Activated gamma-delta T cell treated with anti-CD3 and anti-CD28 coated beads, Interleukin-2, amount 50 U/mL, for 16 hours (primary cell): ENCODE results near the gene SYT1.

Experiments used
- DNase-seq: peaks from one replicate; pipeline ENCODE4 v3.0.0-alpha.2; 2020; ENCODE audit warnings: low read depth

Gene SYT1

GRCh38 chr12:79223761-79224160 lies 359.2 kb downstream of the SYT1 start:
- no peak for DNase-seq

DNA sequence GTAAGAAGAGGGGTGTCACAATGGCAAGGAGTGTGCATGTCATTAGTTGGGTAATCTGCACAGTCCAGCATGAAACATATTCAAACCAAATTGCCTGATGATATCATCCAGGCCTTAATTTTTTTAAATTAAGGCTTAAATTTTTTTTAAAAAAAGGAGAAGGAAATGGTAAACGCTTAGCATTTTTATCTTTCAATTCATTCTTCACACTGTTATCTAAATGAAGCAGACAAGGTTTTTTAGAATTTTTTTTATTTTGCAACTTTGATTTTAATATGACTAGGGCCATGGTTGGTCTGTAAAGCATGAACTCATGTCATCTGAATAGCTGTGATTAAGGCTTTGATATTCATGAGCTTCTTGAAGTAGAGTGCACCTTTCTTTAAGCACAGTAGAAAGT lies 362.5 kb downstream of the SYT1 start:
- DNase-seq, result no peak

GRCh38 chr12:79227646-79228045 lies 363.1 kb downstream of the SYT1 start:
- DNase-seq, result no peak

- DNase-seq, result no peak
Measured at GRCh38 chr12:79233341-79233781, 368.8 kb downstream of the SYT1 start.

- no peak for DNase-seq
Measured at GRCh38 chr12:79236920-79237319, 372.3 kb downstream of the SYT1 start.

DNA sequence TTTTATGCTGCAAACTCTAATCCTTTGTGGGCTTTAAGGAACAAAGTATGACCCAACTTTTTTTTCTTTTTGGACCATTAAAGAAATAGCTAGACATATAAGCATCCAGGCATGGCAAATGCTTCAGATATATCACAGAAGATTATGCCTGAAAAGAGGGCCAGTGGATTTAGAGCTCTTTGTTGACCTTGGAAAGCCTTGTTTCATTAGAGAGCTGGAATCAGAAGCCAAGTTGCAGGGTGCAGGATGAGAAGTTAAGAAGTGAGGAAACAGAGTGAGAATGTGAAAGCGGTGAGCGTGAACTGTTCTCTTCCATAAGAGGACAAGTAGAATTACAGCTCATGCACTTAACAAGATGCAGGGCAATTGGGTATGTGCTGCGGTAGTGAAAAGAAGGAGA lies 373.7 kb downstream of the SYT1 start:
- DNase-seq, result no peak

DNA sequence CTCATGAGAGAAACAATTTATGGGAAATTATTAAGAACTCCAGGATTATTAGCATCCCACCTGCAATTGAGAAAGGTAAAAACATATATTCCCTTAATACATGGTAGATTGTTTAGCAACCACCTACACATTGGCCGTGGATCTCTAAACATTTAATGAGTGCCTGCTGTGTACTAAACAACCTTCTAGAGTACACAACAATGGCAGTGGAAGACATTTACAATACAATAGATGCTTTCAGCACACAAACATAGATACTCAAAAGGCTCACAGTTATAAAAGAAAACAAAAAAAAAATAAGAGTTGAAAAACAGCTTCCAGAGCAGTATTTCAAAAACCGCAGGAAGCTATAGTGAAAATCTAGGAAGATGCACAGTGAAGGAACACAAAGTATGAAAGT lies 382.9 kb downstream of the SYT1 start:
- DNase-seq, result no peak

DNA sequence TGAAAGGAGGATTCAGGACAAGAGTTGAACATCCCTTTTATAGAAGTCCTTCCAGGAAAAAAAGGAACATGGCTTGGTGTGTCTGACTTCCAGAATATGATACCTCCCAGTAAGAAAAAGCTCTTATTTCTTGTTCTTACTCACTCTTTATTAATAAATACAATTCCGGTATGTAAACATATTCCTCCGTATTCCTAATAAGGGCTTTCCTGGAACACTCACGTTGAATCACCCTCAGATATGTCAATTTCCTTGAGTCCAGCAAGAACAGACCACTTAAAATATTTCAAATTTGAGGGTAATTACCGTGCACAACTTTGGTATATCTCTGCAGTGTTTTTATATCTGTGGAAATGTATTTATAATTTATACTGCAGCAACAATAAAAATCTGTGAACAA lies 385.6 kb downstream of the SYT1 start:
- no peak for DNase-seq

DNA sequence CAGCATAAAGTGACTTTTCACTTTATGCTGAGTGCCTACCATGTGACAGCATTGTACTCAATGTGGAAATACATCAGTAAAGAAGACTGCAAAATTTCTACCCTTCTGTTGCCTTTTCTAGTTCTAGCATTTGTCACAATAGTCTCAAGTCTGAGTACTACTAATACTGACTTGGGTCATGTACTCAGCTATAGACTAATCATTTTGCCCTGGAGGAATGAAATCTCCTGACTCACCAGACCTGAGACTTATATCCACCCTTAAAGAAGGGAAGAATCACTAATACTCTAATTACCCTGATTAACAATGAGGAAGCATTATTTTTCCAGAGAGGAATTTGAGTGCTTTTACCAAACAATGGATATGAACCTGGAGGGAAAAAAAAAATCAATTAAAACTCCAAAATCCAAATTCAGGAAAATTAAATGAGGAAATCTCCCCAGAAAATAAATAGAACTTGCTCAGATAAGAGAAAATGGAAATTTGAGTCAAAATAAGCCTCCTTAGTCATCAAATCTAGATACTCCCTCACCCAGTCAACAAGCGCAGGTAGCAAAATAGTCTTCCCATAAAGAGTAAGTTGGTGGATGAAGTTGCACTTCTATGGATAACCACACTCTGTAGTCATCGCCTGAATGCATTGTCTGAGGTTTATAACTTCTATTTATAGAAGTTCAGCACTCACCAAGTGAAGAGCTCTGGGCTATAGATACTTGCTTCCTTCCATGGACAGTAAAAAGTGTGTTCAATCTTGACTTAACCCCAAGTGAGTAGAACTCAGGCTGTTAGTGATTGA lies 386.6 kb downstream of the SYT1 start:
- no peak for DNase-seq

- DNase-seq, result no peak
Measured at GRCh38 chr12:79252358-79253075, 387.9 kb downstream of the SYT1 start.

DNA sequence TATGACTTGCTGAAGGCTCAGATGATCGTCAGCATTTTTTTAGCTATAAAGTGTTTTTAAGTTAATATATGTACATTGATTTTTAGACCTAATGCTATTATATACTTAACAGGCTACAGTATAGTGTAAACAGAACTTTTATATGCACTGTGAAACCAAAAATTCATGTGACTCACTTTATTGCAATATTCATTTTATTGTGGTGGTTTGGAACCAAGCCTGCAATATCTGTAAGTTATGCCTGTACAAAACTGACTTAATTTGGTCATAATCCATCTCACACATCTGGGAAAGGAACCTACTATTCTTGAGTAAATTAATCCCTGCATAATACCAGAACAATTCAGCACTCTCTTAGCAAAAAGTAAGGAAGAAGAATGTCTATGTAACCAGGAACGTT lies 390.7 kb downstream of the SYT1 start:
- no peak for DNase-seq

DNA sequence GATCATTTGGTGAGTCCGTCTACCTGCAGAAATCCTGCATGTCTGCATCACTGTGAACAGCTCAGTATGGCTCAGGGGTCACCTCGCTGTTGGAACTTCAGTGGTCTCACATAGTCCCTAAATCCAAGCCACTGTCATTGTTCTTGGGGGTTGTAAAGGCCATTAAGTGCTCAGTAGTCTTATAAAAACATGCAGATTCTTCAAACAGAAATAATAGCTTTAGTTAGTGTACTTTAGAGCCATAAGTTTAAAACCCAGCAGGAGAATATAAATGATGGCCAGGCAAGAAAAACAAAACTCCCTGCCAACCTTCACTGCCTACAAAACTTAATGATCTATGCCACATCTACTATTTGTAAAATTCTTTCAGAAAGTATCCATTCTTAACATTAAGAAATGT lies 396.3 kb downstream of the SYT1 start:
- DNase-seq, result no peak

GRCh38 chr12:79262938-79263337 lies 398.4 kb downstream of the SYT1 start:
- no peak for DNase-seq

GRCh38 chr12:79266343-79267144 lies 402.0 kb downstream of the SYT1 start:
- no peak for DNase-seq

GRCh38 chr12:79267580-79267979 lies 403.0 kb downstream of the SYT1 start:
- DNase-seq, result no peak

DNA sequence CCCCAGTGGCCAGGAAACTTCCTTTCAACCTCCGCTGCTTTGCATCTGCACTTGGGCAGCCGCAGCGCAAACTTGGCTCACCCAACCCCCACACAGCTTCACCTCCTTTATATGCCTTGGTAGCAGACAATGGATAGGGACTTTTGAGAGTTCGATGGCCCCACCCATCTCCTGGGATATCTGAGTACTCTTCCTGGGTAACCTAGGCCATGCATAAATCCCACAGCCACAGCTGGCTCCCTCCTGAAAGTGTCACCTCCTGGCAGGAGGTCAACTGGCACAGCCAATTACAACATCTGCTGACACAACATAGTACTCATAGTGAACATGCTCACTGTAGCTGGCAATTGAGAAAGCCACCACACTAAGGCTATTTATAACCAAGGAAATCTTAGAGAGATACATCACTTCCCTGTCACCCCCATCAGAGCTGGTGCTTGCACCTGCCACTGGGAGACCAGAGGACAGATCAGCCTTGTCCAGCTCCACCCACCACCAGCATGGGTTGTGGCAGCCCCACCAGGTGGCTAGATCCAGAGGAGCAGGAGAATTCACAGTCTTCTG lies 410.0 kb downstream of the SYT1 start:
- DNase-seq, result no peak

DNA sequence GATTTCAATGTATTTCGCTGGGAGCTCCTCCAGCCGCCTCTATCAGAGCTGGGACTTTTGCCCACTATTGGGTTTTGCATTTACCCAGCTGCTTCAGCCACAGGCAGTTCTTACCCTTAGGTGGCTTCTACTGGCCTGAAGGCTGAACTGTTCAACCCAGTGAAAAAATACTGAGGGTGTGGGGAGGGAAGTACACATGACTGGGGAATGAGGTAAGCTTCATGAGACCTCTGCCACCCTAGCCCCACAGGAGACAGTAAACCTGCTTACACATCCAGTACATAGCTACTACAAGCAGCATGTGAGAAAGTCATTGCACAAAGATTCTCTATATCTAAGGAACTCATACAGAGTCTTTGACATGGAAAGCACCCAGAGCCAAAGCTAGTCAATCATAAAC lies 411.1 kb downstream of the SYT1 start:
- no peak for DNase-seq

DNA sequence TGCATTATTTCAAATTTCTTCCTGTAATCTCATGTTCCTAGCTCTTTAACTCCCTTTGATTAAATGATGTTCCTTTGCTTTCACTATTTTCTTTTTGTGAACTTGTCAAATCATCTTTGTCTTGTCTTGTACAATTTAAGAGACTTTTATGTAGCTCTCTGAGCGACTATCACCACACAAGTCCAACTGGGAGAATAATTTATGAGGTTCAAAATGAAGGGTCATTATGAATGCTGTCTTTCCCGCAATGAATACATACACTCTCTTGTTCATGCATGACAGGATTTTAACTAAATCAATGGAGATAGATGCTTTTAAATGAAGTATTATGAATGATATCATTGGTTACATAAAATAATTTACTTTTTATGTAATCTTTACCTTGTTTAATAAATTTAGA lies 418.8 kb downstream of the SYT1 start:
- no peak for DNase-seq

DNA sequence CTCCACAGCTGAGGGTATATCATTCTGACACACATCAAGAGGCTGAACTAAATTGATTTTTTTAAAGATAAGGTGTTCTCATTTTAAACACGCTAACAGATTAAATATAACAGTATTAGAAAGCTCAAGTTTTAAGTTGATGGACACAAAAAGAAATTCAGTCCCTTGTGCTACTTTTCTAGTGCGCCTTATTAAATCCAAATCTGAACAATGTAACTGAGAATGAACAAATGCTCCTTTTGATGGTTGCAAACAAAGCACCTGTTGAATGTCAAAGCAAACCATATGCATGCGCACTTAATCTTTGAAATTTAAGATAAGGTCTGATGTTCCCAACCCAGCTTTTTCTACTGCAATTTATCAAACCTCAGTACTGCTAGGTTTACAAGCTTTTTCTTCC lies 424.3 kb downstream of the SYT1 start:
- DNase-seq, result no peak

GRCh38 chr12:79291711-79292110 lies 427.1 kb downstream of the SYT1 start:
- DNase-seq, result no peak

GRCh38 chr12:79294590-79294989 lies 430.0 kb downstream of the SYT1 start:
- DNase-seq, result no peak

DNA sequence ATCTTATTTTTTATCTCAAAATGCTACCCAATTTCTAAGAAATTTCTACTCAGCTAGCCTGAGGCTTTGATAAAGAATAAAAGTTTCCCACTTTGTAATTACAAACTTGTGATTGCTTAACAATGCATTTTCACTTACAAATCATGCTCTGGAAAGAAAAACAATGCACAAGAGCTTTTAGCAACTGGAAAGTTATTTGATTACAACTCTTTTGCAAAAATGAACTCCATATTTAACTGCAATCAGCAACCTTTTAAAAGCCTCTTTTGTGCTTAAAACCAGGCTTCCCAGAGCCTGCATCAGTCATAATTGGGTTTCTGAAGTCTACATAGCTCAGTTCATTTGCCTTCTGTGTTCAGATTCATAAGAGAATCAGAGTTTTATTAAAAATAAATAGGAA lies 431.0 kb downstream of the SYT1 start:
- no peak for DNase-seq

DNA sequence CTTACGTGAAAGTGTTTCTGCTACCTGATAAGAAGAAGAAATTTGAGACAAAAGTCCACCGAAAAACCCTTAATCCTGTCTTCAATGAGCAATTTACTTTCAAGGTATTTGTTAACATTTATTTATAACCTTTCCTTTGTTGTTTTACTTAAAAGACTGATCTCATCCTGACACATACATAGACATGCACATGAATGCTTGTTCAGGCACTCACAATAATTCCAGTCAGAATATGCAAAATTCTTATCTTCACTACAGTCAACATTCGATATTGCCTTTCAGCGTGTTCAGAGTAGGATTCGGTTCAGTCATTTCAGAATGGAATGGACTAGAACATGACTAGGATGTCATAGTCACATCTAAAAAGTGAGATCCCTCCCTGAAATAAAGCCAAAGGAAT lies 431.6 kb downstream of the SYT1 start:
- DNase-seq, result no peak
